Lung (tissue), 12 donors: Measurements from ENCODE around the gene SAFB. TPM values are rescaled to one million over a fixed set of nuclear protein-coding genes. Genes with fewer than 3 reads are reported as not detected.
"Not testable (repeated sequence)": the region's sequence is repeated elsewhere in the genome, so short reads cannot be mapped to it uniquely, and the experiment has no call there.

Experiments
- ATAC-seq: fragments of 200-7000 bp; cut with Tn5 transposase; one replicate; pipeline ENCODE4 v1.9.1; 2020; ENCODE audit warnings: moderate number of reproducible peaks; ENCODE audit not compliant: insufficient read depth, low FRiP score
- DNase-seq, 3 donors: peaks; one replicate each; pipeline ENCODE4 v3.0.0-alpha.2; 2013 to 2017
- H3K27ac ChIP-seq, 2 donors: one replicate each; pipeline ENCODE4 v1.5.1; 2013; ENCODE audit warnings: mild to moderate bottlenecking in 2 of 2, moderate library complexity in 2 of 2, control low read depth in 1 of 2, inconsistent platforms in 1 of 2, low read depth in 1 of 2, low read length in 1 of 2
- H3K27me3 ChIP-seq, 3 donors: one replicate each; pipeline ENCODE4 v1.5.1; 2013; ENCODE audit warnings: low read length in 2 of 3; ENCODE audit not compliant: control insufficient read depth in 3 of 3, insufficient read depth in 3 of 3
- H3K36me3 ChIP-seq, 4 donors: one replicate each; pipeline ENCODE4 v1.5.1; 2013; ENCODE audit warnings: low read length in 4 of 4, mild to moderate bottlenecking in 1 of 4, moderate library complexity in 1 of 4; ENCODE audit not compliant: control insufficient read depth in 4 of 4, insufficient read depth in 4 of 4
- H3K4me1 ChIP-seq, 5 donors: one replicate each; pipeline ENCODE4 v1.5.1; 2013; ENCODE audit warnings: low read length in 5 of 5, mild to moderate bottlenecking in 2 of 5, moderate library complexity in 1 of 5; ENCODE audit not compliant: control insufficient read depth in 5 of 5, insufficient read depth in 5 of 5
- H3K4me3 ChIP-seq: one replicate; pipeline ENCODE4 v1.5.1; 2013; ENCODE audit warnings: mild to moderate bottlenecking, control low read depth, moderate library complexity
- H3K9ac ChIP-seq, 2 donors: one replicate each; pipeline ENCODE4 v1.5.1; 2013; ENCODE audit warnings: low read length in 2 of 2, control low read depth in 1 of 2; ENCODE audit not compliant: insufficient read depth in 1 of 2
- H3K9me3 ChIP-seq, 4 donors: one replicate each; pipeline ENCODE4 v1.5.1; 2013; ENCODE audit warnings: low read length in 3 of 4, mild to moderate bottlenecking in 1 of 4, moderate library complexity in 1 of 4; ENCODE audit not compliant: control insufficient read depth in 4 of 4, insufficient read depth in 3 of 4
- CTCF ChIP-seq: IDR thresholded peaks from 2 replicates; pipeline ENCODE4 v1.5.1; 2012; ENCODE audit warnings: mild to moderate bottlenecking; ENCODE audit errors: control extremely low read depth, extremely low read depth
- WGBS, 2 donors: extraction: QIAGEN DNeasy Blood & Tissue Kit; methylation state at CpG; one replicate each; pipeline ENCODE4 v1.1.7; 2013; 5-methylcytosine and 5-hydroxymethylcytosine counted together
- polyA plus RNA-seq, 2 donors: library from polyadenylated mRNA; stranded (reverse); fragments of 200-250 nt; gene quantifications; one replicate each; pipeline ENCODE4 v1.2.1, GENCODE V29; 2013
- total RNA-seq, 2 donors: library from RNA; depleted of rRNA in 1 of 2; stranded (reverse); fragments of >200 nt in 1 of 2; gene quantifications; one replicate each; pipeline ENCODE4 v1.2.1, GENCODE V29; 2014 to 2021
- donor health status: control.
- donor health status: control.
- donor health status: Bipolar disorder and iron deficiency.
- donor health status: healthy.
- donor health status: DM: yes; HTN: yes; CAD: no.

SAFB gene
- total and polyA plus RNA-seq, 4 donors, result 59.5 to 130 (median 77.7) TPM

- DNase-seq (no peak), ATAC-seq (no peak)
- H3K9ac ChIP-seq, result no peak overlapping the region
- 96 to 97% methylated on average over 22 of the region's 22 CpGs for WGBS, 2 donors
- no peak for TF ChIP-seq CTCF
- H3K9me3 ChIP-seq, result no peaks in the 10 kb centered on the region
- no peaks in the 10 kb centered on the region for H3K27me3 ChIP-seq
- H3K36me3 ChIP-seq, result peaks cover 6 to 66% (median 19%) of the 10 kb centered on the region in 4 donors
- no peak overlapping the region for H3K4me3 ChIP-seq
- H3K27ac ChIP-seq, result no peak overlapping the region
- H3K4me1 ChIP-seq, result no peaks in the 10 kb centered on the region
These were observed 77.7 kb downstream of the SAFB start for GRCh38 chr19:5700455-5701092.

- H3K4me3 ChIP-seq, H3K9me3 ChIP-seq, H3K27ac ChIP-seq, DNase-seq, ATAC-seq, H3K9ac ChIP-seq, H3K4me1 ChIP-seq, H3K27me3 ChIP-seq: not testable (repeated sequence)
- WGBS, 2 donors, result 94 to 97% methylated on average over 7 to 22 of the region's 28 CpGs
- peaks cover 6 to 65% (median 18%) of the 10 kb centered on the region in 4 donors for H3K36me3 ChIP-seq
These were observed 79.1 kb downstream of the SAFB start for GRCh38 chr19:5702053-5702410.

GRCh38 chr19:5703819-5704818 lies 81.2 kb downstream of the SAFB start:
- WGBS, 2 donors, result 96% methylated on average over 40 of the region's 40 CpGs
- no peak for TF ChIP-seq CTCF
- H3K27me3 ChIP-seq, result no peaks in the 10 kb centered on the region
- no peak overlapping the region for H3K27ac ChIP-seq
- peaks cover 5 to 62% (median 20%) of the 10 kb centered on the region in 4 donors for H3K36me3 ChIP-seq
- DNase-seq, result no peak
- no peak for ATAC-seq
- no peaks in the 10 kb centered on the region for H3K4me1 ChIP-seq
- H3K9me3 ChIP-seq, result no peaks in the 10 kb centered on the region
- no peak overlapping the region for H3K4me3 ChIP-seq
- no peak overlapping the region for H3K9ac ChIP-seq

GRCh38 chr19:5705552-5705951 lies 82.7 kb downstream of the SAFB start:
- 93% methylated on average over 16 of the region's 16 CpGs for WGBS, 2 donors
- TF ChIP-seq CTCF, result no peak
- ATAC-seq (no peak), DNase-seq (no peak)
- Histone ChIP-seq H3K4me3 (no peak overlapping the region), H3K27ac (no peak overlapping the region), H3K4me1 (no peaks in the 10 kb centered on the region), H3K36me3 (peaks cover under 1 to 63% (median 20%) of the 10 kb centered on the region in 4 donors), H3K27me3 (no peaks in the 10 kb centered on the region), H3K9ac (no peak overlapping the region), H3K9me3 (no peaks in the 10 kb centered on the region)
